HEK293 (cell line): Measurements from ENCODE around the gene GPRC5B.

Experiments used
- CTCF ChIA-PET: fragments of 350-600 bp; formaldehyde crosslinking; extraction: SDS; loops from one replicate; lab custom pipeline; 2021; ENCODE audit warnings: antibody characterized with exemption; lab: Yijun Ruan, JAX
- POLR2A ChIA-PET: fragments of 300-600 bp; formaldehyde crosslinking; extraction: SDS; loops from one replicate; lab custom pipeline; 2020; ENCODE audit warnings: antibody characterized with exemption, inconsistent platforms; lab: Yijun Ruan, JAX
- H3K27ac ChIP-seq: fragments of 200-500 bp; sonication (Bioruptor generic); 2 replicates; pipeline ENCODE4 v1.5.1; 2014; ENCODE audit warnings: low read depth, low read length, control low read depth, inconsistent platforms; ENCODE audit errors: extremely low read depth
- H3K36me3 ChIP-seq, 2 experiments: fragments of 200-500 bp in 1 of 2; sonication (Bioruptor generic) in 1 of 2; 1 replicate in 1 of 2; 2 replicates in 1 of 2; pipeline ENCODE4 v1.5.1; 2014 to 2017; ENCODE audit warnings: inconsistent platforms in 2 of 2, low read length in 2 of 2; ENCODE audit not compliant: control insufficient read depth in 2 of 2, insufficient read depth in 1 of 2
- H3K4me1 ChIP-seq: fragments of 200-500 bp; sonication (Bioruptor generic); 2 replicates; pipeline ENCODE4 v1.5.1; 2014; ENCODE audit warnings: mild to moderate bottlenecking, low read length, inconsistent platforms; ENCODE audit not compliant: control insufficient read depth, insufficient read depth
- H3K4me3 ChIP-seq: 2 replicates; pipeline ENCODE4 v1.5.1; 2011; ENCODE audit warnings: low read depth, mild to moderate bottlenecking, control low read depth, low read length, moderate library complexity
- H3K9me3 ChIP-seq: fragments of 200-500 bp; sonication (Bioruptor generic); 2 replicates; pipeline ENCODE4 v1.5.1; 2014; ENCODE audit warnings: low read depth, low read length, inconsistent platforms; ENCODE audit not compliant: control insufficient read depth, insufficient read depth
- GLI4 ChIP-seq: fragments of 450-650 bp; formaldehyde crosslinking; IDR thresholded peaks from 2 replicates; pipeline ENCODE4 v1.5.1; 2016; ENCODE audit warnings: missing biosample characterization, missing genetic modification characterization
- HOXD13 ChIP-seq: sonication (generic); formaldehyde crosslinking; IDR thresholded peaks from 2 replicates; pipeline ENCODE4 v1.8.0; 2022; ENCODE audit warnings: missing genetic modification reagents, borderline replicate concordance
- OVOL3 ChIP-seq: fragments of 450-650 bp; formaldehyde crosslinking; IDR thresholded peaks from 2 replicates; pipeline ENCODE4 v1.5.1; 2016; ENCODE audit warnings: missing biosample characterization, missing genetic modification characterization
- SP3 ChIP-seq: fragments of 450-650 bp; formaldehyde crosslinking; IDR thresholded peaks from 2 replicates; pipeline ENCODE4 v1.5.1; 2016; ENCODE audit warnings: missing biosample characterization, missing genetic modification characterization
- WT1 ChIP-seq: fragments of 450-650 bp; formaldehyde crosslinking; IDR thresholded peaks from 2 replicates; pipeline ENCODE4 v1.5.1; 2016; ENCODE audit warnings: missing biosample characterization, missing genetic modification characterization
- YY1 ChIP-seq: fragments of 450-650 bp; formaldehyde crosslinking; IDR thresholded peaks from 2 replicates; pipeline ENCODE4 v1.5.1; 2018; ENCODE audit warnings: missing biosample characterization, missing genetic modification characterization
- ZBTB1 ChIP-seq: fragments of 450-650 bp; formaldehyde crosslinking; IDR thresholded peaks from 2 replicates; pipeline ENCODE4 v1.5.1; 2016; ENCODE audit warnings: missing biosample characterization, missing genetic modification characterization
- ZEB2 ChIP-seq: fragments of 450-650 bp; formaldehyde crosslinking; IDR thresholded peaks from 2 replicates; pipeline ENCODE4 v1.5.1; 2016; ENCODE audit warnings: missing biosample characterization, missing genetic modification characterization
- ZFP41 ChIP-seq: fragments of 450-650 bp; formaldehyde crosslinking; IDR thresholded peaks from 2 replicates; pipeline ENCODE4 v1.5.1; 2016; ENCODE audit warnings: missing biosample characterization, missing genetic modification characterization, borderline replicate concordance
- ZNF140 ChIP-seq: fragments of 450-650 bp; formaldehyde crosslinking; IDR thresholded peaks from 2 replicates; pipeline ENCODE4 v1.5.1; 2016; ENCODE audit warnings: missing biosample characterization, missing genetic modification characterization
- ZNF214 ChIP-seq: fragments of 450-650 bp; formaldehyde crosslinking; IDR thresholded peaks from 2 replicates; pipeline ENCODE4 v1.5.1; 2017; ENCODE audit warnings: missing biosample characterization, mild to moderate bottlenecking, missing genetic modification characterization, borderline replicate concordance
- ZNF24 ChIP-seq: fragments of 450-650 bp; formaldehyde crosslinking; IDR thresholded peaks from 2 replicates; pipeline ENCODE4 v1.5.1; 2016; ENCODE audit warnings: missing biosample characterization, missing genetic modification characterization
- ZNF366 ChIP-seq: fragments of 450-650 bp; formaldehyde crosslinking; conservative IDR thresholded peaks from 2 replicates; pipeline ENCODE4 v1.5.1; 2016; ENCODE audit warnings: missing biosample characterization, missing genetic modification characterization
- ZNF473 ChIP-seq: fragments of 450-650 bp; formaldehyde crosslinking; IDR thresholded peaks from 2 replicates; pipeline ENCODE4 v1.5.1; 2017; ENCODE audit warnings: missing biosample characterization, missing genetic modification characterization
- ZNF561 ChIP-seq: fragments of 450-650 bp; IDR thresholded peaks from 2 replicates; pipeline ENCODE4 v1.5.1; 2018; ENCODE audit warnings: missing biosample characterization, missing genetic modification characterization, borderline replicate concordance
- ZNF610 ChIP-seq: fragments of 450-650 bp; formaldehyde crosslinking; IDR thresholded peaks from 2 replicates; pipeline ENCODE4 v1.5.1; 2016; ENCODE audit warnings: missing biosample characterization, missing genetic modification characterization, borderline replicate concordance
- ZNF624 ChIP-seq: fragments of 450-650 bp; formaldehyde crosslinking; IDR thresholded peaks from 2 replicates; pipeline ENCODE4 v1.5.1; 2017; ENCODE audit warnings: missing biosample characterization, missing genetic modification characterization
- ZNF629 ChIP-seq: fragments of 450-650 bp; formaldehyde crosslinking; IDR thresholded peaks from 2 replicates; pipeline ENCODE4 v1.5.1; 2017; ENCODE audit warnings: missing biosample characterization, missing genetic modification characterization
- ZNF692 ChIP-seq: fragments of 450-650 bp; formaldehyde crosslinking; IDR thresholded peaks from 2 replicates; pipeline ENCODE4 v1.5.1; 2016; ENCODE audit warnings: missing biosample characterization, missing genetic modification characterization
- ZNF76 ChIP-seq: fragments of 450-650 bp; formaldehyde crosslinking; IDR thresholded peaks from 2 replicates; pipeline ENCODE4; 2016; ENCODE audit warnings: low read depth, missing biosample characterization, missing genetic modification characterization, borderline replicate concordance
- ZNF792 ChIP-seq: fragments of 450-650 bp; formaldehyde crosslinking; IDR thresholded peaks from 2 replicates; pipeline ENCODE4 v1.5.1; 2016; ENCODE audit warnings: missing biosample characterization, missing genetic modification characterization
- TF ChIP-seq, protein P1 (sequence below): fragments of 450-650 bp; formaldehyde crosslinking; IDR thresholded peaks from 2 replicates; pipeline ENCODE4 v1.5.1; 2016; ENCODE audit warnings: missing biosample characterization, missing genetic modification characterization
- TF ChIP-seq, protein P2 (sequence below): fragments of 450-650 bp; formaldehyde crosslinking; IDR thresholded peaks from 2 replicates; pipeline ENCODE4 v1.5.1; 2016; ENCODE audit warnings: missing biosample characterization, missing genetic modification characterization

GPRC5B gene

DNA sequence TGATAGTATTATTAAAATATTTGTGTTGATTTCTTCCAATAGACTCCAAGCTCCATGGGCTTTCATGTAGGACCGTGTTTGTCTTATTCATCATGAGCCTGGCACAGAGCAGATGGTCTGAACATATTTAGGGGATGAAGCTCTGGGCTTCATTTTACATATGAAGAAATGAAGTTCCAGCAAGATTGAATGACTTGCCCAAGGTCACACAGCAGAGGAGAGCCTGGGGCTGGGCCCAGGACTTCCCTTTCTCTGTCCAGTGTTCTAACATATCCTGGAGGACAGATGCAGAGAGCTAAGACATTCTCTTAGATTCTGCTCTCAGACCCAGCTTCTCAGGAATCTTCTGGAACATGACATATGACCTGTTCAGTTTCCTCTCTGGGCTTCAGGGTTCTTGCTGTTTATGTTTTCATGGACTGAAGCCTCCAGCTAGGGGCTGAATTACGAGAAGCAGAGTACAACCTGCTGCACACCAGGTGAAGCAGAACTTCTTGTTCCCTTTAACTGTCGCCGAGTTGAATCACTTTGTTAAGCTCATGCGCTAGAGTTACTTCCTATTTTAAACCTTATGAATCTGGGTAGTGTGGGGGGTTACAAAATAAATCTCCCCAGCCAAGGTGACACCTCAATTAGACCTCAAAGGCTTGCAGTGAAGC lies 53.6 kb downstream of the GPRC5B start:
- POLR2A ChIA-PET: no interaction called here
- Histone ChIP-seq H3K9me3 (no peaks in the 10 kb centered on the region), H3K27ac (no peak overlapping the region), H3K36me3 (no peaks in the 10 kb centered on the region), H3K4me3 (no peak overlapping the region), H3K4me1 (no peaks in the 10 kb centered on the region)
- CTCF ChIA-PET: interaction anchor here (0.6 to 1.7 kb wide), 2 partner anchors 9 to 1826 kb away, joined by 3 to 6 read pairs; no protein-coding TSS in a partner anchor
- TF ChIP-seq ZNF561 (tag by site-specific recombination): no peak
- TF ChIP-seq ZFP41 (tag by site-specific recombination): no peak
- no peak for TF ChIP-seq ZNF214
- TF ChIP-seq ZNF76 (tag by site-specific recombination): no peak
- no peak for TF ChIP-seq ZEB2 (tag by site-specific recombination)
- no peak for TF ChIP-seq SP3 (tag by site-specific recombination)
- TF ChIP-seq, protein P1, sequence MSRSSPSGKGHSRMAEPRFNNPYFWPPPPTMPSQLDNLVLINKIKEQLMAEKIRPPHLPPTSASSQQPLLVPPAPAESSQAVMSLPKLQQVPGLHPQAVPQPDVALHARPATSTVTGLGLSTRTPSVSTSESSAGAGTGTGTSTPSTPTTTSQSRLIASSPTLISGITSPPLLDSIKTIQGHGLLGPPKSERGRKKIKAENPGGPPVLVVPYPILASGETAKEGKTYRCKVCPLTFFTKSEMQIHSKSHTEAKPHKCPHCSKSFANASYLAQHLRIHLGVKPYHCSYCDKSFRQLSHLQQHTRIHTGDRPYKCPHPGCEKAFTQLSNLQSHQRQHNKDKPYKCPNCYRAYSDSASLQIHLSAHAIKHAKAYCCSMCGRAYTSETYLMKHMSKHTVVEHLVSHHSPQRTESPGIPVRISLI (tag by site-specific recombination): no peak
- no peak for TF ChIP-seq ZNF792 (tag by site-specific recombination)
- no peak for TF ChIP-seq WT1 (tag by site-specific recombination)
- no peak for TF ChIP-seq HOXD13 (CRISPR knock-in tag)
- no peak for TF ChIP-seq ZBTB1
- TF ChIP-seq YY1: no peak
- no peak for TF ChIP-seq GLI4
- no peak for TF ChIP-seq OVOL3 (tag by site-specific recombination)
- TF ChIP-seq ZNF473: no peak
- TF ChIP-seq ZNF366 (tag by site-specific recombination): no peak

DNA sequence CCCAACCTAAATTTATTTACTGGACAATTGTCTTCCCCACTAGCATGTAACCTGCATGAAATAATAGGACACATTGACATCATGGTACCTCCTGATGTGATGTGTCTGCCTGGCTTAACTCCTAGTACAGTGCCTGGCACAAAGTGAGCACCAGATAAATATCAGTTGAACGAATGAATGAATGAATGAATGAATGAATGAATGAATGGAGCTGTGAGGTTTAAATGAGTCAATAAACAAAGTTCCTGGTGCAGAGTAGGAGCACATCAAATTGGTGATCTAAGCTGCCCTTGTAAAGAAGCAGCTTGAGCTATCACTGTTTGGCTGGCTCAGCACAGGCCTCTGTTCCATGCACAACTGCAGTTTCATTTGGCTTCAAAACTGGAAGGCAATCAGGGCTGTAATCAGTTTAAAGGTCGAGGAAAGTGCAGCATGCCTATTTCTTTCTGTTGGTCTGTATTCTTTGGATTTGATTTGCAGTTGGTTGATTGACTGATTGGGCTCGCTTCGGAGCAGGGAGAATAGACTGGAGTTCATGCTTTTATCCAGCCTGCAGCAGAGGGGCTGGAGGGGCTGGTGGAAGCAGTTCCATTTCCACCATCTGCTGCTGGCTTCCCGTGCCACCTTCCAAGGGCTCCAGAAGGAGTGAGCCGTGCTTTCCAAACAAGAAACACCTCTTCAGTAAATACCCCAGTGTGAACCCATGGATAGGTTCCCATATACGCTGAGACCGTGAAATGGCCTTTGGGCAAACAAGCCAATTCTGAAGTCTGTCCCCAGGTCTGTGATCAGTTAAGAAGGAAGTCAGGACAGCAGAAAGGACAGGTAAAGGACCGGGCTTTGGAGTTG lies 54.6 kb downstream of the GPRC5B start:
- TF ChIP-seq ZNF24 (peak; percentile 70), ZNF624 (tag by site-specific recombination) (no peak)
- Histone ChIP-seq H3K27ac (no peak overlapping the region), H3K36me3 (no peaks in the 10 kb centered on the region), H3K4me3 (no peak overlapping the region), H3K9me3 (no peaks in the 10 kb centered on the region), H3K4me1 (no peaks in the 10 kb centered on the region)
- ChIA-PET POLR2A (no interaction called here), CTCF (interaction anchor here (1.7 kb wide), 1 partner anchor 10 kb away, joined by 6 read pairs; no protein-coding TSS in a partner anchor)

GRCh38 chr16:19824216-19824615 lies 60.4 kb downstream of the GPRC5B start:
- Histone ChIP-seq H3K9me3 (no peaks in the 10 kb centered on the region), H3K36me3 (no peaks in the 10 kb centered on the region), H3K4me1 (no peaks in the 10 kb centered on the region)
- CTCF ChIA-PET: no interaction called here
- TF ChIP-seq, protein P2, sequence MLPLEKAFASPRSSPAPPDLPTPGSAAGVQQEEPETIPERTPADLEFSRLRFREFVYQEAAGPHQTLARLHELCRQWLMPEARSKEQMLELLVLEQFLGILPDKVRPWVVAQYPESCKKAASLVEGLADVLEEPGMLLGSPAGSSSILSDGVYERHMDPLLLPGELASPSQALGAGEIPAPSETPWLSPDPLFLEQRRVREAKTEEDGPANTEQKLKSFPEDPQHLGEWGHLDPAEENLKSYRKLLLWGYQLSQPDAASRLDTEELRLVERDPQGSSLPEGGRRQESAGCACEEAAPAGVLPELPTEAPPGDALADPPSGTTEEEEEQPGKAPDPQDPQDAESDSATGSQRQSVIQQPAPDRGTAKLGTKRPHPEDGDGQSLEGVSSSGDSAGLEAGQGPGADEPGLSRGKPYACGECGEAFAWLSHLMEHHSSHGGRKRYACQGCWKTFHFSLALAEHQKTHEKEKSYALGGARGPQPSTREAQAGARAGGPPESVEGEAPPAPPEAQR (tag by site-specific recombination): no peak
- TF ChIP-seq ZNF140 (tag by site-specific recombination) (no peak), ZNF629 (tag by site-specific recombination) (no peak), ZNF692 (tag by site-specific recombination) (no peak), ZNF610 (tag by site-specific recombination) (peak; percentile 99)
- TF ChIP-seq, all 188 proteins: peak for 1
- POLR2A ChIA-PET: no interaction called here
- no peak overlapping the region for H3K4me3 ChIP-seq
- H3K27ac ChIP-seq: no peak overlapping the region
